Suprapubic skin (tissue), 4 donors: Measurements from ENCODE around the gene IL36B. TPM values are rescaled to one million over a fixed set of nuclear protein-coding genes. Genes with fewer than 3 reads are reported as not detected.

Experiments used
- DNase-seq, 2 donors: peaks; one replicate each; pipeline ENCODE4 v3.0.0-alpha.2; 2019; ENCODE audit warnings: low spot score in 2 of 2
- H3K27ac ChIP-seq: fragments of 200-600 bp; sonication (generic); one replicate; pipeline ENCODE4 v1.5.1; 2019
- H3K27me3 ChIP-seq: fragments of 200-600 bp; sonication (generic); one replicate; pipeline ENCODE4 v1.5.1; 2019
- H3K36me3 ChIP-seq: fragments of 200-600 bp; sonication (generic); one replicate; pipeline ENCODE4 v1.5.1; 2019
- H3K4me1 ChIP-seq: fragments of 200-600 bp; sonication (generic); one replicate; pipeline ENCODE4 v1.5.1; 2019
- H3K4me3 ChIP-seq: fragments of 200-600 bp; sonication (generic); one replicate; pipeline ENCODE4 v1.5.1; 2019; ENCODE audit warnings: mild to moderate bottlenecking
- H3K9me3 ChIP-seq: fragments of 200-600 bp; sonication (generic); one replicate; pipeline ENCODE4 v1.5.1; 2019
- CTCF ChIP-seq, 2 donors: fragments of 200-600 bp in 1 of 2; fragments of 450-650 bp in 1 of 2; sonication (generic) in 1 of 2; IDR thresholded peaks; one replicate each; pipeline ENCODE4 v1.5.1; 2016 to 2019; ENCODE audit warnings: antibody characterized with exemption in 2 of 2, mild to moderate bottlenecking in 1 of 2, moderate library complexity in 1 of 2
- EP300 ChIP-seq: sonication (generic); formaldehyde crosslinking; IDR thresholded peaks from one replicate; pipeline ENCODE4 v1.6.1; 2017; ENCODE audit warnings: antibody characterized with exemption
- POLR2A ChIP-seq, 2 donors: fragments of 450-650 bp; IDR thresholded peaks; one replicate each; pipeline ENCODE4 v1.6.1; 2017; ENCODE audit warnings: antibody characterized with exemption in 2 of 2, mild to moderate bottlenecking in 2 of 2, moderate library complexity in 2 of 2
- POLR2AphosphoS5 ChIP-seq, 3 donors: sonication (generic); formaldehyde crosslinking; IDR thresholded peaks; one replicate each; pipeline ENCODE4 v1.6.1; 2017; ENCODE audit warnings: antibody characterized with exemption in 3 of 3
- WGBS: methylation state at CpG from one replicate; pipeline ENCODE4 v1.1.5; 2018; 5-methylcytosine and 5-hydroxymethylcytosine counted together
- total RNA-seq, 4 donors: library from RNA; depleted of rRNA; stranded (reverse); fragments of >200 nt; gene quantifications; one replicate each; pipeline ENCODE4 v1.1.0, GENCODE V29; 2016

Gene IL36B
- total RNA-seq, 4 donors from 2014 or later: 1.5 to 7.9 (median 4.0) TPM

- TF ChIP-seq POLR2A (IDR thresholded peaks at IDR 0.05): no peak
- TF ChIP-seq CTCF (IDR thresholded peaks at IDR 0.05): peak in 1 of 2 donors; percentile 7
- no peak overlapping the region for H3K4me3 ChIP-seq
- no peaks in the 10 kb centered on the region for H3K27me3 ChIP-seq
- no peaks in the 10 kb centered on the region for H3K9me3 ChIP-seq
- WGBS: 67% methylated on average over 5 of the region's 5 CpGs
- H3K27ac ChIP-seq: no peak overlapping the region
- DNase-seq: no peak
- no peaks in the 10 kb centered on the region for H3K4me1 ChIP-seq
- H3K36me3 ChIP-seq: no peaks in the 10 kb centered on the region
Measured at GRCh38 chr2:113041871-113042270, 10.8 kb downstream of the IL36B start.

GRCh38 chr2:113039719-113040118, 12.9 kb downstream of the IL36B start:
- DNase-seq: no peak
- Histone ChIP-seq H3K36me3 (no peaks in the 10 kb centered on the region), H3K4me3 (no peak overlapping the region), H3K4me1 (no peaks in the 10 kb centered on the region), H3K27me3 (peaks cover 1% of the 10 kb centered on the region), H3K9me3 (no peaks in the 10 kb centered on the region), H3K27ac (no peak overlapping the region)
- WGBS: 66% methylated on average over 5 of the region's 5 CpGs
- no peak for TF ChIP-seq EP300
- TF ChIP-seq POLR2AphosphoS5 (IDR thresholded peaks at IDR 0.05): no peak
- TF ChIP-seq CTCF (IDR thresholded peaks at IDR 0.05): no peak
- TF ChIP-seq POLR2A (IDR thresholded peaks at IDR 0.05): no peak

GRCh38 chr2:113039158-113039557, 13.5 kb downstream of the IL36B start:
- TF ChIP-seq POLR2AphosphoS5 (IDR thresholded peaks at IDR 0.05) (no peak), CTCF (IDR thresholded peaks at IDR 0.05) (no peak), POLR2A (IDR thresholded peaks at IDR 0.05) (no peak)
- no peaks in the 10 kb centered on the region for H3K9me3 ChIP-seq
- H3K27me3 ChIP-seq: peaks cover 3% of the 10 kb centered on the region
- no peaks in the 10 kb centered on the region for H3K36me3 ChIP-seq
- no peak overlapping the region for H3K27ac ChIP-seq
- WGBS: 95% methylated on average over 2 of the region's 2 CpGs
- no peak for DNase-seq
- no peaks in the 10 kb centered on the region for H3K4me1 ChIP-seq
- no peak overlapping the region for H3K4me3 ChIP-seq

GRCh38 chr2:113038291-113038690, 14.4 kb downstream of the IL36B start:
- no peaks in the 10 kb centered on the region for H3K9me3 ChIP-seq
- H3K27ac ChIP-seq: no peak overlapping the region
- TF ChIP-seq CTCF (IDR thresholded peaks at IDR 0.05): no peak
- DNase-seq: no peak
- no peaks in the 10 kb centered on the region for H3K4me1 ChIP-seq
- peaks cover 6% of the 10 kb centered on the region for H3K27me3 ChIP-seq
- no peak overlapping the region for H3K4me3 ChIP-seq
- WGBS: 88% methylated on average over 3 of the region's 3 CpGs
- H3K36me3 ChIP-seq: no peaks in the 10 kb centered on the region

- TF ChIP-seq POLR2A (IDR thresholded peaks at IDR 0.05): no peak
- TF ChIP-seq POLR2AphosphoS5 (IDR thresholded peaks at IDR 0.05): no peak
- TF ChIP-seq CTCF (IDR thresholded peaks at IDR 0.05): no peak
- TF ChIP-seq EP300: no peak
- no peaks in the 10 kb centered on the region for H3K36me3 ChIP-seq
- no peak overlapping the region for H3K27ac ChIP-seq
- H3K4me3 ChIP-seq: no peak overlapping the region
- 89% methylated on average over 9 of the region's 9 CpGs for WGBS
- H3K27me3 ChIP-seq: peaks cover 12% of the 10 kb centered on the region
- no peak for DNase-seq
- no peaks in the 10 kb centered on the region for H3K9me3 ChIP-seq
- H3K4me1 ChIP-seq: no peaks in the 10 kb centered on the region
Measured at GRCh38 chr2:113036763-113037162, 15.9 kb downstream of the IL36B start.
